Measurements from ENCODE around the gene CYB561D1.

DNA sequence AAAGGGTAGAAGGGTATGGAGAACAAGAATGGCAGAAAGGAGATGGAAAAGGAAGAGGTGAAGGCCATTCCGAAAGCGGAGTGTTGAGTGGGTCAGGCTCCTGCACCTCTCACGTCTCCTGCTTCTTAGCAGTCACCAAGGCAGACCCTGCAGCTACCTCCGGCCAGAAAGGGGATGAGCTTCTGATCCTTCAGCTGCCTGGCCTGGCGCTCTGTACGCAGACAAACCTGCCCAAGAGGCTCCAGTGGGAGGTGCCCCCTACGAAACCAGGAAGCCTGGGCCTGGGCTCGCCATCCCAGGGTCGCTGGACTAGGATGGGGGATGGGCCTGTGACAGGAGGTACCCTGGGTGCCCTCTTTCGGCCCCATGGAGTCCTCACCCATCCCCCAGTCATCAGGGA lies 48.8 kb downstream of the CYB561D1 start:
- TF ChIP-seq, protein P1, sequence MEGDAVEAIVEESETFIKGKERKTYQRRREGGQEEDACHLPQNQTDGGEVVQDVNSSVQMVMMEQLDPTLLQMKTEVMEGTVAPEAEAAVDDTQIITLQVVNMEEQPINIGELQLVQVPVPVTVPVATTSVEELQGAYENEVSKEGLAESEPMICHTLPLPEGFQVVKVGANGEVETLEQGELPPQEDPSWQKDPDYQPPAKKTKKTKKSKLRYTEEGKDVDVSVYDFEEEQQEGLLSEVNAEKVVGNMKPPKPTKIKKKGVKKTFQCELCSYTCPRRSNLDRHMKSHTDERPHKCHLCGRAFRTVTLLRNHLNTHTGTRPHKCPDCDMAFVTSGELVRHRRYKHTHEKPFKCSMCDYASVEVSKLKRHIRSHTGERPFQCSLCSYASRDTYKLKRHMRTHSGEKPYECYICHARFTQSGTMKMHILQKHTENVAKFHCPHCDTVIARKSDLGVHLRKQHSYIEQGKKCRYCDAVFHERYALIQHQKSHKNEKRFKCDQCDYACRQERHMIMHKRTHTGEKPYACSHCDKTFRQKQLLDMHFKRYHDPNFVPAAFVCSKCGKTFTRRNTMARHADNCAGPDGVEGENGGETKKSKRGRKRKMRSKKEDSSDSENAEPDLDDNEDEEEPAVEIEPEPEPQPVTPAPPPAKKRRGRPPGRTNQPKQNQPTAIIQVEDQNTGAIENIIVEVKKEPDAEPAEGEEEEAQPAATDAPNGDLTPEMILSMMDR (conservative IDR thresholded peaks at IDR 0.05 in 1 of 2, IDR thresholded peaks at IDR 0.05 in 1 of 2; ENCODE audit: low read depth in 1 of 2, low read length in 2 of 2): no peak
- TF ChIP-seq EZH2 (IDR thresholded peaks at IDR 0.05; ENCODE audit: low read length, missing control alignments): no peak
